HCT116 (cell line): ENCODE measurements around the gene NR2E3. TPM values are rescaled to one million over a fixed set of nuclear protein-coding genes. Genes with fewer than 3 reads are reported as not detected.

Experiments
- ATAC-seq: fragments of 200-7000 bp; cut with Tn5 transposase; 2 replicates; pipeline ENCODE4 v1.9.1; 2020; ENCODE audit warnings: mild to moderate bottlenecking, moderate library complexity
- BruUV-seq: library from RNA; stranded (reverse); fragments of 400-500 nt; replicated peaks from 2 replicates; lab custom pipeline; 2021; lab: Mats Ljungman, UMichigan
- CTCF ChIA-PET: fragments of 300-600 bp; sonication (Branson Sonifier 250); formaldehyde crosslinking; loops from one replicate; lab custom pipeline; 2021; ENCODE audit warnings: antibody characterized with exemption; lab: Charles Lee
- POLR2A ChIA-PET: fragments of 300-600, 350-600 bp; sonication (Branson Sonifier 250); formaldehyde crosslinking; loops from one replicate; lab custom pipeline; 2021; ENCODE audit warnings: antibody characterized with exemption; lab: Charles Lee
- RAD21 ChIA-PET, 2 experiments: fragments of 300-600 bp; sonication (Branson Sonifier 250); formaldehyde crosslinking; loops; one replicate each; lab custom pipeline; 2023; ENCODE audit warnings: low total read pairs in 2 of 2; ENCODE audit not compliant: uncharacterized antibody in 2 of 2, unreplicated experiment in 2 of 2, low non-redundant PET in 1 of 2; lab: Charles Lee
- DNase-seq: peaks from one replicate; pipeline ENCODE4 v3.0.0-alpha.2; 2010; ENCODE audit warnings: low read depth, low spot score
- H2AFZ ChIP-seq: fragments of 200-600 bp; shearing (Covaris generic), sonication (generic); 2 replicates; pipeline ENCODE4 v1.6.1; 2017; ENCODE audit warnings: low read depth, mixed run types, mixed read lengths, antibody characterized with exemption, low read length; ENCODE audit not compliant: poor library complexity, severe bottlenecking
- H3K27ac ChIP-seq: 2 replicates; pipeline ENCODE4 v1.5.1; 2012; ENCODE audit warnings: low read depth, low read length
- H3K27me3 ChIP-seq: fragments of 200-600 bp; sonication (generic); 2 replicates; pipeline ENCODE4 v1.6.1; 2016; ENCODE audit warnings: mixed run types, low read length, mixed read lengths; ENCODE audit not compliant: insufficient read depth
- H3K36me3 ChIP-seq, 2 experiments: fragments of 200-500 bp in 1 of 2; fragments of 200-600 bp in 1 of 2; sonication (Bioruptor generic) in 1 of 2; sonication (generic) in 1 of 2; 2 replicates each; pipeline versions ENCODE4 v1.5.1 to v1.6.1; 2014 to 2016; ENCODE audit warnings: low read length in 2 of 2, inconsistent platforms in 1 of 2, mixed read lengths in 1 of 2, mixed run types in 1 of 2; ENCODE audit not compliant: insufficient read depth in 2 of 2, control insufficient read depth in 1 of 2
- H3K4me1 ChIP-seq, 2 experiments: fragments of 200-600 bp in 1 of 2; sonication (generic) in 1 of 2; 2 replicates each; pipeline versions ENCODE4 v1.5.1 to v1.6.1; 2012 to 2017; ENCODE audit warnings: low read length in 2 of 2, inconsistent platforms in 1 of 2, mild to moderate bottlenecking in 1 of 2, mixed read lengths in 1 of 2, mixed run types in 1 of 2, moderate library complexity in 1 of 2; ENCODE audit not compliant: insufficient read depth in 2 of 2, control insufficient read depth in 1 of 2
- H3K4me2 ChIP-seq: fragments of 200-600 bp; sonication (generic); 2 replicates; pipeline ENCODE4 v1.6.1; 2017; ENCODE audit warnings: mixed run types, low read length, mixed read lengths
- H3K4me3 ChIP-seq, 2 experiments: fragments of 200-600 bp in 1 of 2; sonication (generic) in 1 of 2; replicated peaks in 1 of 2; 2 replicates each; pipeline ENCODE4 v1.5.1; 2011 to 2016; ENCODE audit warnings: low read length in 2 of 2, control low read depth in 1 of 2, low read depth in 1 of 2, mild to moderate bottlenecking in 1 of 2, mixed read lengths in 1 of 2, mixed run types in 1 of 2
- H3K79me2 ChIP-seq: fragments of 200-600 bp; sonication (generic); 2 replicates; pipeline ENCODE4 v1.6.1; 2017; ENCODE audit warnings: mild to moderate bottlenecking, mixed run types, low read length, moderate library complexity, mixed read lengths; ENCODE audit not compliant: insufficient read depth
- H3K9ac ChIP-seq: fragments of 200-600 bp; sonication (generic); 2 replicates; pipeline ENCODE4 v1.6.1; 2016; ENCODE audit warnings: low read length, mixed read lengths
- H3K9me2 ChIP-seq: fragments of 200-600 bp; sonication (generic), shearing (Covaris generic); 2 replicates; pipeline ENCODE4 v1.6.1; 2017; ENCODE audit warnings: mixed run types, mild to moderate bottlenecking, moderate library complexity; ENCODE audit not compliant: insufficient read depth
- H3K9me3 ChIP-seq, 2 experiments: fragments of 200-500 bp in 1 of 2; fragments of 200-600 bp in 1 of 2; sonication (Bioruptor generic) in 1 of 2; sonication (generic) in 1 of 2; 2 replicates each; pipeline ENCODE4 v1.6.1; 2014 to 2017; ENCODE audit warnings: low read length in 2 of 2, mixed read lengths in 2 of 2, inconsistent platforms in 1 of 2, low read depth in 1 of 2, mild to moderate bottlenecking in 1 of 2, mixed run types in 1 of 2, moderate library complexity in 1 of 2; ENCODE audit not compliant: control insufficient read depth in 1 of 2, insufficient read depth in 1 of 2
- H4K20me1 ChIP-seq: fragments of 200-600 bp; sonication (generic), shearing (Covaris generic); 2 replicates; pipeline ENCODE4 v1.6.1; 2017; ENCODE audit warnings: mixed run types, mild to moderate bottlenecking, moderate library complexity; ENCODE audit not compliant: insufficient read depth
- ATF3 ChIP-seq: IDR thresholded peaks from 2 replicates; pipeline ENCODE4 v1.6.1; 2012
- CBX3 ChIP-seq: IDR thresholded peaks from 2 replicates; pipeline ENCODE4 v1.6.1; 2012; ENCODE audit warnings: low read depth
- CEBPB ChIP-seq: IDR thresholded peaks from 2 replicates; pipeline ENCODE4 v1.6.1; 2012; ENCODE audit warnings: low read depth
- EGR1 ChIP-seq: IDR thresholded peaks from 2 replicates; pipeline ENCODE4 v1.6.1; 2012; ENCODE audit warnings: low read depth
- ELF1 ChIP-seq: IDR thresholded peaks from 2 replicates; pipeline ENCODE4 v1.6.1; 2012; ENCODE audit warnings: low read depth, borderline replicate concordance
- EZH2 ChIP-seq: fragments of 200-600 bp; sonication (generic); IDR thresholded peaks from 2 replicates; pipeline ENCODE4 v1.6.1; 2017; ENCODE audit warnings: antibody characterized with exemption, mixed run types
- EZH2phosphoT487 ChIP-seq: fragments of 200-600 bp; IDR thresholded peaks from 2 replicates; pipeline ENCODE4 v1.6.1; 2018; ENCODE audit warnings: antibody characterized with exemption, borderline replicate concordance
- FOSL1 ChIP-seq: IDR thresholded peaks from 2 replicates; pipeline ENCODE4 v1.6.1; 2012; ENCODE audit warnings: low read depth
- JUND ChIP-seq: IDR thresholded peaks from 2 replicates; pipeline ENCODE4 v1.6.1; 2012
- POLR2A ChIP-seq: IDR thresholded peaks from 2 replicates; pipeline ENCODE4 v1.7.0; 2011; ENCODE audit warnings: borderline replicate concordance; ENCODE audit not compliant: insufficient read depth, insufficient read length; ENCODE audit errors: extremely low read depth
- RAD21 ChIP-seq: IDR thresholded peaks from 2 replicates; pipeline ENCODE4 v1.6.1; 2012; ENCODE audit warnings: low read depth, mild to moderate bottlenecking
- SIN3A ChIP-seq: IDR thresholded peaks from 2 replicates; pipeline ENCODE4 v1.6.1; 2012; ENCODE audit warnings: low read depth
- SP1 ChIP-seq: IDR thresholded peaks from 2 replicates; pipeline ENCODE4 v1.6.1; 2012; ENCODE audit warnings: low read depth
- SRF ChIP-seq: IDR thresholded peaks from 2 replicates; pipeline ENCODE4 v1.6.1; 2012; ENCODE audit warnings: low read depth
- TCF7L2 ChIP-seq: IDR thresholded peaks from 2 replicates; pipeline ENCODE4 v1.7.0; 2011; ENCODE audit warnings: borderline replicate concordance, inconsistent platforms; ENCODE audit not compliant: insufficient read depth, insufficient read length; ENCODE audit errors: extremely low read depth
- YY1 ChIP-seq: IDR thresholded peaks from 2 replicates; pipeline ENCODE4 v1.6.1; 2011; ENCODE audit warnings: low read length, low read depth, moderate library complexity, mild to moderate bottlenecking; ENCODE audit not compliant: insufficient replicate concordance; ENCODE audit errors: extremely low read depth
- ZFX ChIP-seq: fragments of 450-650 bp; IDR thresholded peaks from 2 replicates; pipeline ENCODE4 v1.6.1; 2017
- ZNF274 ChIP-seq: fragments of 200-500 bp; sonication (Bioruptor generic); IDR thresholded peaks from 2 replicates; pipeline ENCODE4 v1.6.1; 2014; ENCODE audit warnings: mild to moderate bottlenecking, low read depth, low read length, inconsistent platforms
- intact Hi-C: fragments of 100-400 bp; cut with micrococcal nuclease; formaldehyde crosslinking; loops from 2 replicates; pipeline ENCODE4 v1.10.0; 2022
- total RNA-seq: library from RNA; stranded (reverse); gene quantifications from one replicate; pipeline ENCODE4 v1.2.1, GENCODE V29; 2021; ENCODE audit not compliant: unreplicated experiment
- TF ChIP-seq, protein P1 (sequence below), 3 experiments: fragments of 200-600 bp in 1 of 3; sonication (generic) in 1 of 3; IDR thresholded peaks in 2 of 3; conservative IDR thresholded peaks in 1 of 3; 2 replicates each; pipeline ENCODE4 v1.5.1; 2012 to 2017; ENCODE audit warnings: low read depth in 2 of 3, low read length in 2 of 3, antibody characterized with exemption in 1 of 3, borderline replicate concordance in 1 of 3, control low read depth in 1 of 3, mild to moderate bottlenecking in 1 of 3, mixed read lengths in 1 of 3, mixed run types in 1 of 3, moderate library complexity in 1 of 3; ENCODE audit not compliant: insufficient read depth in 1 of 3

Gene NR2E3
- total RNA-seq, 1 experiment from 2014 or later: 0.59 TPM

DNA sequence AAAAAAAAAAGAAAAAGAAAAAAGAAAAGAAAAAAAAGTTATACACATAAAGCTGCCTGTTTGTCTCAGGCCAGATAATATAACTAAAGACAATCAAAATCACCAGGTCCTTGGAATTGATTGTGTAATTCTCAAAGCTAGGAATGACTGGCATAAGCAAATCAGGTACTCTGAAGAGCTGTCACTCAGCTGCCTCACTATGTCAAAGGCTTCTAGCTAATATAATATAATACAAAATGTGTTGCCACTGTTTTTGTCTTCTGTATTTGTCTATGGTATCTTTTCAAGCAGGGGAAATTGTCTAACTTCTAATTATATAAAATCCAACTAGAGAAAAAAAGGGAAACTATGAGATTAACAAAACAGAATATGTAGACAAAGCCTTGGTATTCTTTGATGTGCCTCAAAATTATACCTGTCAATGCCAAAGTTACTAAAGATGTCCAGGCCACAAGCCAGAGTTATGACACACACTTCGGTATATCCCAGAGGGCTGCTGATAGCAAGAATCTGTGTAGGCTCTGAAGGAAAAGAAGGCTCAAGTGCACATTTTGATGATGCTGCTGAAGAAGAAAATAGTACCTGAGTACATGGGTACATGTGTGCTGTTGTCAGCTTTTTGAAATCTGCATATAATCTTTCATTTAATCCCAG, 37.0 kb upstream of the NR2E3 start:
- no peak overlapping the region for H3K4me3 ChIP-seq
- RAD21 ChIA-PET: no interaction called here
- CTCF ChIA-PET: interaction anchor here (1.2 kb wide), 1 partner anchor 11 kb away, joined by 3 read pairs; no protein-coding TSS in a partner anchor
- H2AFZ ChIP-seq: no peak overlapping the region
- ATAC-seq (no peak), DNase-seq (no peak)
- TF ChIP-seq FOSL1 (no peak), JUND (no peak), ATF3 (no peak), CBX3 (no peak), ZNF274 (no peak), YY1 (no peak), RAD21 (no peak), SIN3A (no peak), EGR1 (no peak), EZH2phosphoT487 (no peak), SP1 (no peak)
- no peaks in the 10 kb centered on the region for H3K9me3 ChIP-seq
- no peaks in the 10 kb centered on the region for H3K9me2 ChIP-seq
- H3K27ac ChIP-seq: no peak overlapping the region
- no peaks in the 10 kb centered on the region for H3K27me3 ChIP-seq
- H3K36me3 ChIP-seq: no peaks in the 10 kb centered on the region
- no peak overlapping the region for H3K4me2 ChIP-seq
- POLR2A ChIA-PET: no interaction called here
- intact Hi-C loops: no loop called here
- no peaks in the 10 kb centered on the region for H3K79me2 ChIP-seq
- no peak overlapping the region for H3K9ac ChIP-seq
- H4K20me1 ChIP-seq: no peaks in the 10 kb centered on the region
- BruUV-seq: no TSS peak
- H3K4me1 ChIP-seq: no peaks in the 10 kb centered on the region

DNA sequence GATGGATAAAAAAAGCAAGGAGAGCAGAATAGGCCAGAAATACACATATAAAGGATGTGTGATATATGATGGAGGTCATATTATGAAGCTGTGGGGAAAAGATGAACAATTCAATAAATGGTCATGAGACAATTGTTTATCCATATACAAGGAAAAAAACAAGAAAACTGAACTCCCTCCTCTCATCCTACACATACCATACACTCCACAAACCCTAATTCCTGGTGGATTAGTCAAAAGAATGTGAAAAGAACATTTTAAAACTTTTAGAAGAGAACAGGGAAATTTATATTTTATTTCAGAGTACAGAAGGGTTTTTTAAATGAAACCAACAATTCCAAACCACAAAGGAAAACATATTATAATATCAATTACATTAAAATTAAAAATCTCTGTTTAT, 34.5 kb upstream of the NR2E3 start:
- Histone ChIP-seq H3K36me3 (no peaks in the 10 kb centered on the region), H3K9ac (no peak overlapping the region), H3K9me2 (no peaks in the 10 kb centered on the region), H3K79me2 (no peaks in the 10 kb centered on the region), H3K4me2 (no peak overlapping the region), H3K4me3 (no peak overlapping the region), H2AFZ (no peak overlapping the region), H4K20me1 (no peaks in the 10 kb centered on the region), H3K9me3 (no peaks in the 10 kb centered on the region), H3K4me1 (peaks cover 3 to 11% of the 10 kb centered on the region in 2 experiments; a peak in 2 of 4 replicates), H3K27me3 (no peaks in the 10 kb centered on the region), H3K27ac (no peak overlapping the region)
- no peak for ATAC-seq
- POLR2A ChIA-PET: no interaction called here
- intact Hi-C loops: no loop called here
- CTCF ChIA-PET: no interaction called here
- no TSS peak for BruUV-seq
- RAD21 ChIA-PET: no interaction called here
- no peak for DNase-seq
- TF ChIP-seq POLR2A (no peak), ZNF274 (no peak), EZH2 (no peak), SRF (no peak), FOSL1 (no peak), ZFX (no peak), CBX3 (no peak), ELF1 (no peak), JUND (no peak), RAD21 (no peak), CEBPB (no peak), TCF7L2 (no peak)
- TF ChIP-seq, protein P1, sequence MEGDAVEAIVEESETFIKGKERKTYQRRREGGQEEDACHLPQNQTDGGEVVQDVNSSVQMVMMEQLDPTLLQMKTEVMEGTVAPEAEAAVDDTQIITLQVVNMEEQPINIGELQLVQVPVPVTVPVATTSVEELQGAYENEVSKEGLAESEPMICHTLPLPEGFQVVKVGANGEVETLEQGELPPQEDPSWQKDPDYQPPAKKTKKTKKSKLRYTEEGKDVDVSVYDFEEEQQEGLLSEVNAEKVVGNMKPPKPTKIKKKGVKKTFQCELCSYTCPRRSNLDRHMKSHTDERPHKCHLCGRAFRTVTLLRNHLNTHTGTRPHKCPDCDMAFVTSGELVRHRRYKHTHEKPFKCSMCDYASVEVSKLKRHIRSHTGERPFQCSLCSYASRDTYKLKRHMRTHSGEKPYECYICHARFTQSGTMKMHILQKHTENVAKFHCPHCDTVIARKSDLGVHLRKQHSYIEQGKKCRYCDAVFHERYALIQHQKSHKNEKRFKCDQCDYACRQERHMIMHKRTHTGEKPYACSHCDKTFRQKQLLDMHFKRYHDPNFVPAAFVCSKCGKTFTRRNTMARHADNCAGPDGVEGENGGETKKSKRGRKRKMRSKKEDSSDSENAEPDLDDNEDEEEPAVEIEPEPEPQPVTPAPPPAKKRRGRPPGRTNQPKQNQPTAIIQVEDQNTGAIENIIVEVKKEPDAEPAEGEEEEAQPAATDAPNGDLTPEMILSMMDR (IDR thresholded peaks at IDR 0.05 in 2 of 3, conservative IDR thresholded peaks at IDR 0.05 in 1 of 3; ENCODE audit: borderline replicate concordance in 1 of 3, insufficient read depth in 1 of 3, low read depth in 2 of 3, low read length in 2 of 3): no peak
